Activated gamma-delta T cell treated with anti-CD3 and anti-CD28 coated beads, Interleukin-2, amount 50 U/mL, for 16 hours (primary cell): ENCODE measurements around the gene C17orf107.
A peak's percentile ranks its signal among the peaks of the same experiment; 100 is the strongest.
"Not testable (repeated sequence)": the region's sequence is repeated elsewhere in the genome, so short reads cannot be mapped to it uniquely, and the experiment has no call there.

ENCODE experiments used
- DNase-seq: peaks from one replicate; pipeline ENCODE4 v3.0.0-alpha.2; 2020; ENCODE audit warnings: low read depth

Gene C17orf107

DNA sequence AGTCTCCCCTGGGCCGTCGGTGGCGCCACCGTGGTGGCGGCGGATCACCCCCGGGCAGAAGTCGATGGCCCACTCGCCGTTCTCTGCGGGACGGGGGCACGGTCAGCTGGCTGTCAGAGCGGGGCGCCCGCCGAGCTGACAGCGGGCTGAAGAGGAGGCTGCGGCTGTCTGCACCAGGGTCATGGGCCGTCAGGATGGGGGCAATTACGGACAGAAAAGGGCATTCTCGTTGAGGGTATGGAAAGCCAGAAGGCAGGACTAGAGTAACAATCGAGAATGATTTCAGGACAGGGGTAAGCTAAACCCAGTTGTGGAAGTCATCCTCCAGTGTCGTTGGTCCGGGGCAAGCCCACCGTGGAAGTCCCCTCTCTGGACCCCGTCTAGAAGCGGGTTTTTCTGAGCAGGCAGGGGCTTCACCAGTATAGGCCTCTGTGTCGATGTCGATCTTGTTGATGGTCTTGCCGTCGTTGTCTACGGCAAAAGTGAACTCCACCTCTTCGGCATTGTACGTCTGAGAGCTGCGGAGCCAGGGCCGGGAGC, 1.8 kb downstream of the C17orf107 start:
- DNase-seq: no peak

DNA sequence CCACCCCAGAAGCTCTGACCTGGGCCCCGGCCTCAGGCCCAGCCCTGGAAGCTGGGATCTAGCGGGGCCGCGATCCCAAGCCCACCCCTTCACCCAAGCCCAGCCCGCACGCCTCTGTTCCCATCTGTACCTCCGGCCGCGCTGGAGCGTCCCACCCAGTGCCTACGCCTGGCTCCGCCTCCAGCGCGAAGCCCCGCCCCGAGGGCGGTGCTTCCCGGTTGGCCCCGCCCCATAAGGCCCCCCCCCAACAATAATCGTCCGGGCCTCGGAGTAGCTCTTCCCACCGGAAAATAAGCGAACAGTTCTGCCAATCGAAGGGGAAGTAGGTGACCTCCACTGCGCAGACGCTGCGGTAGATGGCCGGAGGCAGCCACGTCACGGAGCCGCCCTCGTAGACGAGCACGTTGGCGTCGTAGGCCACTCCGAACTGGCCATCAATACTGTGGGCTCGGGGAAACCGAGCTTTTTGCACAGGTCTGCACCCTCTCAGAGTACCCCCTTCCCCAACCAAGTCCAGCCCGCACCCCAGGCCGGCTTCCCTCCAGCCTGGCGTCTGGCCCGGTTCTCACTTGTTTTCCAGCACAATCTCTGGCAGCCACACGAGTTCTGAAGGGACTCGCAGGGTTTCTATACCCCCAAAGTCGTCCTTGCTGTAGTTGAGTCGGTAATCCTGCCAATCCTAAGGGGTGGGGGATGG, 2.5 kb downstream of the C17orf107 start:
- DNase-seq: no peak

DNA sequence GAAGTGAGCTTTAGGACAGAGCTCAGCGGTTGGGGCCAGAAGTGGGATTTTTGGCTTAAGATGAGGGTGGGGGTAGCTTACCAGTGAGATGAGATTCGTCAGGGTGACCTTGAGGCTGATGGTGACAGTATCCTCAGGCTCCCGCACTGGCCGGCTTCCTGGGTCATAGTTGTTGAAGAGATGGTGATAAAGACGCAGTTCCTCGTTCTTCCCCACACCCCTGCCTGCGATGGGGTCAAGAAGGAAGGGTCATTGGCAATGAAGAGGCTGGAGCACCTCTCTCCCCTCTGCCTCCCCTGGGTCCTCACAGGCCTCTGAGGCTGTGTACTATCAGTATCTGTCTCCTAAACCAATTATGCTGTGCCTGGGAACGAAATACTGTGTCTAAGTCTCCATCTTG, 3.2 kb downstream of the C17orf107 start:
- no peak for DNase-seq

DNA sequence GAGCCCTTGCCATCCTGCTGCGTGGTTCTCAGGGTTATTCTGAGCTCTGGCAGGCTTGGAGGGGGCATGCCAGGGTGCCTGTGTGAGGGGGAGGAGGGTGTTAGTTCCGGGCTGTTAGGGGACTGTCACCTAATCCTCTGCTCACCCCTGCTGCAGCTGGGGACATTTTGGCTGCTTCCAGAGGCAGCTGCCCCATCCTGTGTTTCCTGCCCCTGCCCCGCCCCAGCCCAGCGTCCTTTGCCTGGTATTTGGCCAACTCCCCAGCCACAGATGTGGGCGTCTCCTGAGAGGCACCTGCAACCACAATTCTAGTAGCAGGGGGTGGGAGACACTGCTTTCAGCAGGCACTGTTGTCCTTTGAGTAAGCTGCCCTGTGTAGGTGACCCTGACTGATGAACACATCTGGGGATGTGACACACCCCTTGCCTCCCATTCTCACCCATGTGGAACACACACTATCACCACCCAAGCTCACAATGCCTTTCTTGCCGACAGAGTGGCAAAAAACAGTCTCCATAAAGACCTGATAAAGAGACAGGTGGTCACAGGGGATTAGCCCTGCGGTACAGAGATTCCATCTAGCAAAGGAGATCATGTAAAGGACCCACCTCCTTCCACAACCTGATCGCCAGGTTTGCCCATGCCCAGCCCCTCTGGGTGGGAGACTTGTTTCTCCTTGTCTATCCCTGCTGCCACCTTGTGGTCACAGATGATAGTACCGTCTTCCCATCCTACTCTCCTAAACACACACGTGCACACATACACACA, 3.9 kb downstream of the C17orf107 start, which contains the start of gene CHRNE:
Gene CHRNE, minus strand, starts transcription at position 48 of the 768 bp plus-strand sequence. Its CDS starts 35 bp downstream, at position 13.
- peak; percentile 62 for DNase-seq

DNA sequence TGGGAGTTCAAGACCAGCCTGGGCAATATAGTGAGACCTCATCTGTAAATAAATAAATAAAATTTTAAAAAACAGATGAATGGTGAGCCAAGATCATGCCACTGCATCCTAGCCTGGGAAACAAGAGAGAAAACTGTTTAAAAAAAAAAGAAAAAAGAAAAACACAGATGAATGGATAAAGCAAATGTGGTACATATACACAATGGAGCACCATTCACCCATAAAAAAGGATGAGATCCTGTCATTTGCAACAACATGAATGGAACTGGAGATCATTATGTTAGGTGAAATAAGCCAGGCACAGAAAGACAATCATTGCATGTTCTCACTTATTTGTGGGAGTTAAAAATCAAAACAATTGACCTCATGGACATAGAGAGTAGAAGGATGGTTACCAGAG, 7.3 kb downstream of the C17orf107 start:
- DNase-seq: not testable (repeated sequence)

DNA sequence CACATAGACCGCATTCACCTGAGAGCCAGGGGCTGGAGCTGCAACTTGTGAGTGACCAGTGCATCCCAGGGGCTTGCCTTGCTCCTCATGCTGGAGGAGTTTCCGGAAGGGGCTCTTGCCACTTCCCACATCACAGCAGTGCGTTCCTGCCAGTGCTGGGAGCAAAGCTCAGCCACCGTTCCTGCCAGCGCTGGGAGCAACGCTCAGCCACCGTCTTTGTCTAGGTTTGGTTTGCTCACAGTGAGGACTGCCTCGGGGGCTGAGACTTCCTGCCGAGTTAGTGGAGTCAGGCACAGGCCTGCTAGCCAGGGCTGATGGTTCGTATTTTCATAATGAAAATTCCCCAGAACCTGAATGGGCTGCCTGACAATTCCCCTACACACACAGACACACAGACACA, 9.0 kb downstream of the C17orf107 start:
- no peak for DNase-seq

DNA sequence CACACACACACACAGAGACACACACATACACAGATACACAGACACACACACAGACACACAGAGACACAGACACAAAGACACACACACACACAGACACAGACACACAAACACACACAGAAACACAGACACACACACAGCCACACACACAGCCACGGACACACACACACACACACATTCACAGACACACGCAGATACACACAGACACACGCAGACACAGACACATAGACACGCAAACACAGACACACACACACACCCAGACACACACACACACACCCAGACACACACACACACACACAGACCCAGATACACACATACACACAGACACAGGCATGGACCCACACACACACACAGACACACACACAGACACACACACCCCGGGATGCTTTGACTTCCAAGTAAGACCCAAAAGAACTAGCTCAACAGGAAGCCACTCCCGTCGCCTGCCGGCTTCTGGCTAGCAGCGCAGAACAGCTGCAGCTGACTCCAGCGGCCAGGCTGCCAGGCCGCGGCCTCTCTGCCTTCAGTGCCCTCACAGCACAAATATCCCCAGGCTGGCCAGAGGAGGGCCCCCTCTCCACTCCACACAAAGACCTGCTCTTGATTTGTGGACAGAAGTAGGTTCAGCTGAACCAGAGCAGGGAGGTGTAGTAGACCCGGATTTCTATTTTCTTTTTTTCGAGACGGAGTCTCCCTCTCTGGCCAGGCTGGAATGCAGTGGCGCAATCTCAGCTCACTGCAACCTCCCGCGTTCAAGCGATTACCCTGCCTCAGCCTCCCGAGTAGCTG, 9.6 kb downstream of the C17orf107 start:
- peak; percentile 54 for DNase-seq

DNA sequence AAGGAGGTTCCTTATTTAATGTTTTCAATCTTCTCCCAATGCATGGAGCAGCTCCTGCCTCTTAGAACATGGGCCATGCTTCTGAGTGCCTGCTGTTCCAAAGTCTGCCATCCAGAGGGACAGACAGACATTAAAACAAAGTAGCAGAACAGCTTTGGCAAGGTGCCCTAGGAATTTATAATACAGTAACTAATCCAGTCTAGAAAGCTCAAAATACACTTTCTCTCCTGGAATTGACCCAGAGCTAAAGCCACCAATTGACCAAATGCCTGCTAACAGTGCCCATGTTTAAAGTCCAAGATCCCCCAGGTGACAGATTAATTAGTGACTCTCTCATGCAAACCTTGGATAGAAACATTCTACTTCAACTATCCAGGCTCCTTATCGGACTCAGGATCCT, 14.7 kb downstream of the C17orf107 start:
- no peak for DNase-seq

DNA sequence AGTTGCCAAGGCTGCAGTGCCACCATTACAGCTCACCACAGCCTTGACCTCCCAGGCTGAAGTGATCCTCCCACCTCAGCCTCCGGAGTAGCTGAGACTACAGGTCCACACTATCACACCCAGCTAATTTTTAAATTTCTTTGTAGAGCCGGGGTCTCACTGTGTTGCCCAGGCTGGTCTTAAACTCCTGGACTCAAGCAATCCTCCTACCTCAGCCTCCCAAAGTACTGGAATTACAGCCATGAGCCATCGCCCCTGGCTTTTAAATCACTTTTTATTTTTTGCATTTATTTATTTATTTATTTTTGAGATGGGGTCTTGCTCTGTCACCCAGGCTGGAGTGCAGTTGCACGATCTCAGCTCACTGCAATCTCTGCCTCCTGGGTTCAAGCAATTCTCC, 15.2 kb downstream of the C17orf107 start:
- not testable (repeated sequence) for DNase-seq

DNA sequence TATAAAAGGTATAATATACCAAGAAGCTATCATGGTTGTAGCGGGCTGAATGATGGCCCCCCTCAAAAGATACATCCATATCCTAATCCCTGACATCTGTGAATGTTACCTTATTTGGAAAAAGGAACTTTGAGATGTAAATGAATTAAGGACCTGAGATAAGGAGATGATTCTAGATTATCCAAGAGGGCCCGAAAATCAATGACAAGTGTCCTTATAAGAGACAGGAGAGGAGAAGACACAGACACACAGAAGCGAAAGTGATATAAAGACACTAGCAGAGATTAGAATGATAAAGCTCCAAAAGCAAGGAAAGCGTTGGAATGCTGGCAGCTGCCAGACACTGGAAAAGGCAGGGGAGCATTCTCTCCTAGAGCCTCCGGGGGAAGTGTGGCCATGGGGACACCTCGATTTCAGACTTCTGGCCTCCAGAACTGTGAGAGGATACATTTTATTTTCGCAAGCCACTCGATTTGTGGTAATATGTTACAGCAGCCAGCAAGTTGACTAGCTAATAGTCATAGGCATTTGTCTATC, 20.2 kb downstream of the C17orf107 start:
- no peak for DNase-seq

DNA sequence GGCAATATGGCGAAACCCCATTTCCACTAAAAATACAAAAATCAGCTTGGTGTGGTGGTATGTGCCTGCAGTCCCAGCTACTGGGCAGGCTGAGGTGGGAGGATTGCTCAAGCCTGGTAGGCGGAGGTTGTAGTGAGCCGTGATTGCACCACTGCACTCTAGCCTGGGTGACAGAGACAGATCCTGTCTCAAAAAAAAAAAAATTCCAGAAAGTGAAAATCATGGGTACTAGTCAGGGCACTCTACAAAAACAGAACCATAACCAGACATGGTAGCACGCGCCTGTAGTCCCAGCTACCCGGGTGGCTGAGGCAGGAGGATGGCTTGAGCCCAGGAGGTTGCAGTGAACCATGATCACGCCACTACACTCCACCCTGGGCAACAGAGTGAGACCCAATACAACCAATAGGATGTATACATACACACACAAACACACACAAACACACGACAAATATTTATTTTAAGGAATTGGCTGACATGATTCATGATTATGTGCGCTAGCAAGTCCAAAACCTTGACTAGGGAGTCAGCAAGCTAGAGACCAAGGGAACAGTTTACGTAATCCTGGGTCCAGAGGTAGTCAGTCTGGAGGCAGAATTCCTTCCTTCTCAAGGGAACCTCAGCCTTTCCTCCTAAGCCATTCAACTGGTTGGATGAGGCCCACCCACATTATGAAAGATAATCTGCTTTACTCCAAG, 21.2 kb downstream of the C17orf107 start:
- DNase-seq: no peak

DNA sequence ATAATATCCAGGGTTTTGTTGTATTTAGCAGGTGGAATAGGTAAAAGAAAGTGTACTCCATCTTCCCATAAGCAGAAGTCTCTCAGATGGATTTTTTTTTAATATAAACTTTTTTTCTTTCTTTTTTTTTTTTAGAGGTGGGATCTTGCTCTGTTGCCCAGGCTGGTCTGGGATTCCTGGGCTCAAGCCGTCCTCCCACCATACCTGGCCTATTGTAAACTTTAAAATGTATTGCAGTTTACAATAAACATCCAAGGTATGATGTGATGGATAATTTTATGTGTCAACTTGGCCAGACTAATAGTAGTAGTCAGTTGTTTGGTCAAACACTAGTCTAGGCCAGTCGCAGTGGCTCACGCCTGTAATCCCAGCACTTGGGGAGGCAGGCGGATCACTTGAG, 22.0 kb downstream of the C17orf107 start:
- DNase-seq: no peak

DNA sequence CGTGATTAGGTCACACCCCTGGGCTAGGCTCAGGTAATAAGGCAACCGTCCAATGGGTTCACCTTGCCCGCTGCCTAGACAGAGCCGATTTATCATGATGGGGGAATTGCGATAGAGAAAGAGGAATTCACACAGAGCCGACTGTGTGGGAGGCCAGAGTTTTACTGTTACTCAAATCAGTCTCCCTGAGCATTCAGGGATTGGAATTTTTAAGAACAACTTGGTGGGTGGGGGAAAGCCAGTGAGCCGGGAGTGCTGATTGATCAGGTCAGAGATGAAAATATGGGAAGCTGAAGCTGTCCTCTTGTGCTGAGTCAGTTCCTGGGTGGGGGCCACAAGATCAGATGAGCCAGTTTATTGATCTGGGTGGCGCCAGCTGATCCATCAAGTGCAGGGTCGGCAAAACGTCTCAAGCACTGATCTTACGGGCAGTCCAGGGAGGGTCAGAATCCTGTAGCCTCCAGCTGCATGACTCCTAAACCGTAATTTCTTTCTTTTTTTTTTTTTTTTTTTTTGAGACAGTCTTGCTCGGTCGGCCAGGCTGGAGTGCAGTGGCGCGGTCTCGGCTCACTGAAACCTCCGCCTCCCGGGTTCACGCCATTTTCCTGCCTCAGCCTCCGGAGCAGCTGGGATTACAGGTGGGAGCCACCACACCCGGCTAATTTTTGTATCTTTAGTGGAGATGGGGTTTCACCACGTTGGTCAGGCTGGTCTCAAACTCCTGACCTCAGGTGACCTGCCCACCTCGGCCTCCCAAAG, 27.4 kb downstream of the C17orf107 start:
- DNase-seq: not testable (repeated sequence)

DNA sequence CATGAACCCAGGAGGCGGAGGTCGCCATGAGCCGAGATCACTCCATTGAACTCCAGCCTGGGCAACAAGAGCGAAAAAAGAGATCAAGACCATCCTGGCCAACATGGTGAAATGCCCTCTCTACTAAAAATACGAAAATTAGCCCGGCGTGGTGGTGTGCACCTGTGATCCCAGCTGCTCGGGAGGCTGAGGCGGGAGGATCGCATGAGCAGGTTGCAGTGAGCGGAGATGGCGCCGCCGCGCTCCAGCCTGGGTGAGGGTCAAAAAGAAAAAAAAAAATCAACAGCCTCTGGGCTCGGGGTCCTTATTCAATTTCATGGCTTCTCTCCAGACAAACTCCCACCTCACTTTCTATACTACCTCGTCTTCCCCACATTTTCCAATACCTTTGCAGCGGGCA, 29.5 kb downstream of the C17orf107 start:
- DNase-seq: no peak

DNA sequence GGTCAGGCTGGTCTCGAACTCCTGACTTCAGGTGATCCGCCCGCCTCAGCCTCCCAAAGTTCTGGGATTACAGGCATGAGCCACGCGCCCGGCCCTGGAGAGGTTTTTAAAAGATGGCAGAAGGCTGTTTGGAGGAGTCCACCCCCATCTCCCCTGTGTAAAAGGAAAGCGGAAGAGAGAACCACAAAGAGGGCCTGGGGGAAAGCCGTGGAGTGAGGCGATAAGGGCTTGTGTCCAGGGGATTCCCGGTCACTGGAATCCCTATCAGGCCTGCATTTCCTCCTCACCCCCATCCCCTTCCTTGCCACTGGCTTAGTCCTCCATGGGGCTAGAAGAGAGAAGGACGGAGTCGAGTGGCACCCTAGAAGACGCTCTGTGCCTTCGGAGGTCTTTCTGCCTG, 32.6 kb downstream of the C17orf107 start, which contains the start of gene GP1BA:
Gene GP1BA, plus strand, starts transcription at position 315 of the 400 bp plus-strand sequence. CDS start 328 bp downstream, outside the sequence.
- no peak for DNase-seq

DNA sequence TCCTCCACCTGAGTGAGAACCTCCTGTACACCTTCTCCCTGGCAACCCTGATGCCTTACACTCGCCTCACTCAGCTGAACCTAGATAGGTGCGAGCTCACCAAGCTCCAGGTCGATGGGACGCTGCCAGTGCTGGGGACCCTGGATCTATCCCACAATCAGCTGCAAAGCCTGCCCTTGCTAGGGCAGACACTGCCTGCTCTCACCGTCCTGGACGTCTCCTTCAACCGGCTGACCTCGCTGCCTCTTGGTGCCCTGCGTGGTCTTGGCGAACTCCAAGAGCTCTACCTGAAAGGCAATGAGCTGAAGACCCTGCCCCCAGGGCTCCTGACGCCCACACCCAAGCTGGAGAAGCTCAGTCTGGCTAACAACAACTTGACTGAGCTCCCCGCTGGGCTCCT, 33.4 kb downstream of the C17orf107 start:
- no peak for DNase-seq

DNA sequence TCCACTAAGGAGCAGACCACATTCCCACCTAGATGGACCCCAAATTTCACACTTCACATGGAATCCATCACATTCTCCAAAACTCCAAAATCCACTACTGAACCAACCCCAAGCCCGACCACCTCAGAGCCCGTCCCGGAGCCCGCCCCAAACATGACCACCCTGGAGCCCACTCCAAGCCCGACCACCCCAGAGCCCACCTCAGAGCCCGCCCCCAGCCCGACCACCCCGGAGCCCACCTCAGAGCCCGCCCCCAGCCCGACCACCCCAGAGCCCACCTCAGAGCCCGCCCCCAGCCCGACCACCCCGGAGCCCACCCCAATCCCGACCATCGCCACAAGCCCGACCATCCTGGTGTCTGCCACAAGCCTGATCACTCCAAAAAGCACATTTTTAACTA, 34.3 kb downstream of the C17orf107 start:
- no peak for DNase-seq

DNA sequence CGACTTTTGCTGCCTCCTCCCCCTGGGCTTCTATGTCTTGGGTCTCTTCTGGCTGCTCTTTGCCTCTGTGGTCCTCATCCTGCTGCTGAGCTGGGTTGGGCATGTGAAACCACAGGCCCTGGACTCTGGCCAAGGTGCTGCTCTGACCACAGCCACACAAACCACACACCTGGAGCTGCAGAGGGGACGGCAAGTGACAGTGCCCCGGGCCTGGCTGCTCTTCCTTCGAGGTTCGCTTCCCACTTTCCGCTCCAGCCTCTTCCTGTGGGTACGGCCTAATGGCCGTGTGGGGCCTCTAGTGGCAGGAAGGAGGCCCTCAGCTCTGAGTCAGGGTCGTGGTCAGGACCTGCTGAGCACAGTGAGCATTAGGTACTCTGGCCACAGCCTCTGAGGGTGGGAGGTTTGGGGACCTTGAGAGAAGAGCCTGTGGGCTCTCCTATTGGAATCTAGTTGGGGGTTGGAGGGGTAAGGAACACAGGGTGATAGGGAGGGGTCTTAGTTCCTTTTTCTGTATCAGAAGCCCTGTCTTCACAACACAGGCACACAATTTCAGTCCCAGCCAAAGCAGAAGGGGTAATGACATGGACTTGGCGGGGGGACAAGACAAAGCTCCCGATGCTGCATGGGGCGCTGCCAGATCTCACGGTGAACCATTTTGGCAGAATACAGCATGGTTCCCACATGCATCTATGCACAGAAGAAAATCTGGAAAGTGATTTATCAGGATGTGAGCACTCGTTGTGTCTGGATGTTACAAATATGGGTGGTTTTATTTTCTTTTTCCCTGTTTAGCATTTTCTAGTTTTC, 35.0 kb downstream of the C17orf107 start:
- no peak for DNase-seq

DNA sequence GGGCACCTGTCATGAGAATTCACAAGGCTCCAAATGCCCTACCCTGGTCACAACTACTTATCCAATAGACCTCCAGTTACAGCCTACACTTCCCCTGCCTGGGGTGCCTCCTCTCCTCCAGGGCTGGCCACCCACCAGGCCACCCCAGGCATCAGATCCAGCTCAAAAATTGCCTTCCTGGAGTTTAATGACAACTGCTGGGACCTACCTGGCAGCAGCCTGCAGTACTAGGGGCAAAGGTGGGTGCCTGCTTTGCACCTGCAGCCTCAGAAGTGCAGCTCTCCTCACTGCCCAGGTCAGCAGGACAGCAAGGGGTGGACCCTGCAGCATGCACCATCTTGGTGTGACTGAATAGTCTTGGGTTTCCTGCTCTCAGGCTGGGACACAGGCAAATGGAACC, 36.3 kb downstream of the C17orf107 start:
- no peak for DNase-seq

DNA sequence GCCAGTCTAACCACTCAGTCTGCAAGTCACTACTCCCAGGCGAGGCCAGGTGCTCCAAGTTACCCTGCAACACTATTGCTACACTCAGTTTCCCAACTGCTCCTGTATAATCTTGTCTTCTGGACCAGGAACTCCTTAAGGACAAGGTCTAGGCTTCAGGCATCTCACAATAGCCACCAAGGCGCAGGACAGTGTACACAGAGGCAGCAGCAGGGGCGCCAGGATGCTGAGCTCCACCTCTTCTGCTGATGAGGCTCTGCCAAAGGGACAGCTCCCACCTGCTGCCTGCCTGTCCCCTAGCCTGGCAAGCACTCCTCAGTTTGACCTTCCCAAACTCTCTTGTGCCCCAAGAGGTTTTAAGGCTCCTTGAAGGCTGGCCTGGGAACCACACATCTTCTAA, 37.1 kb downstream of the C17orf107 start:
- no peak for DNase-seq
